ENCODE measurements around the gene TKTL1.

GRCh38 chrX:154307202-154307601 is 11.6 kb downstream of the TKTL1 start:
- TF ChIP-seq, protein P1, sequence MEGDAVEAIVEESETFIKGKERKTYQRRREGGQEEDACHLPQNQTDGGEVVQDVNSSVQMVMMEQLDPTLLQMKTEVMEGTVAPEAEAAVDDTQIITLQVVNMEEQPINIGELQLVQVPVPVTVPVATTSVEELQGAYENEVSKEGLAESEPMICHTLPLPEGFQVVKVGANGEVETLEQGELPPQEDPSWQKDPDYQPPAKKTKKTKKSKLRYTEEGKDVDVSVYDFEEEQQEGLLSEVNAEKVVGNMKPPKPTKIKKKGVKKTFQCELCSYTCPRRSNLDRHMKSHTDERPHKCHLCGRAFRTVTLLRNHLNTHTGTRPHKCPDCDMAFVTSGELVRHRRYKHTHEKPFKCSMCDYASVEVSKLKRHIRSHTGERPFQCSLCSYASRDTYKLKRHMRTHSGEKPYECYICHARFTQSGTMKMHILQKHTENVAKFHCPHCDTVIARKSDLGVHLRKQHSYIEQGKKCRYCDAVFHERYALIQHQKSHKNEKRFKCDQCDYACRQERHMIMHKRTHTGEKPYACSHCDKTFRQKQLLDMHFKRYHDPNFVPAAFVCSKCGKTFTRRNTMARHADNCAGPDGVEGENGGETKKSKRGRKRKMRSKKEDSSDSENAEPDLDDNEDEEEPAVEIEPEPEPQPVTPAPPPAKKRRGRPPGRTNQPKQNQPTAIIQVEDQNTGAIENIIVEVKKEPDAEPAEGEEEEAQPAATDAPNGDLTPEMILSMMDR (IDR thresholded peaks at IDR 0.05): no peak
- TF ChIP-seq POLR2A (IDR thresholded peaks at IDR 0.05): no peak

All from body of pancreas (tissue), 4 donors.